K562 (cell line): Measurements from ENCODE around the gene SLC22A6. TPM values are rescaled to one million over a fixed set of nuclear protein-coding genes. Genes with fewer than 3 reads are reported as not detected.

Experiments
- RAD51 ChIP-seq: fragments of 450-650 bp; IDR thresholded peaks from 2 replicates; pipeline ENCODE4 v1.7.1; 2016; ENCODE audit warnings: low read depth, mild to moderate bottlenecking, borderline replicate concordance
- TBL1XR1 ChIP-seq, 2 experiments: IDR thresholded peaks; 2 replicates each; pipeline ENCODE4 v1.6.1; 2012; ENCODE audit warnings: improper control_type of control experiment in 2 of 2, low read length in 2 of 2, mild to moderate bottlenecking in 1 of 2
- TBP ChIP-seq: optimal IDR thresholded peaks from 2 replicates; pipeline ENCODE3; 2011; ENCODE audit warnings: low read depth, low read length, improper control_type of control experiment
- polyA plus RNA-seq, 8 experiments: library from polyadenylated mRNA; depleted of rRNA in 4 of 8; stranded (reverse) in 5 of 8; unstranded in 3 of 8; fragments of >200 nt; fragmentation: Nextera tagmentation in 2 of 8; fragmentation: Illumina TruSeq in 1 of 8; extraction: Ambion mirVana in 2 of 8; extraction: Trizol in 1 of 8; gene quantifications; 2 replicates each; pipeline versions ENCODE4 v1.2.1 to v1.2.3, GENCODE V29; 2011 to 2014; ENCODE audit warnings: inconsistent platforms in 1 of 8, missing spikeins in 1 of 8
- total RNA-seq, 7 experiments: library from RNA; depleted of rRNA in 6 of 7; stranded (reverse); fragments of >200 nt in 6 of 7; fragmentation: Illumina TruSeq in 2 of 7; extraction: Trizol in 2 of 7; gene quantifications; 2 replicates each; pipeline versions ENCODE4 v1.2.1 to v1.2.3, GENCODE V29; 2011 to 2021; ENCODE audit warnings: low replicate concordance in 1 of 7
- TF ChIP-seq, protein P1 (sequence below), 2 experiments: fragments of 250-450 bp in 1 of 2; fragments of 450-650 bp in 1 of 2; sonication (Bioruptor Pico) in 1 of 2; IDR thresholded peaks; 2 replicates each; pipeline versions ENCODE4 v1.6.1 to v1.8.0; 2016 to 2021; ENCODE audit warnings: mild to moderate bottlenecking in 2 of 2, moderate library complexity in 2 of 2, missing compliant biosample characterization in 1 of 2, missing genetic modification characterization in 1 of 2
- TF ChIP-seq, protein P2 (sequence below): fragments of 450-650 bp; formaldehyde crosslinking; IDR thresholded peaks from 2 replicates; pipeline ENCODE4 v1.4.0; 2020; ENCODE audit warnings: mild to moderate bottlenecking, moderate library complexity
- TF ChIP-seq, protein P3 (sequence below): fragments of 450-650 bp; formaldehyde crosslinking; IDR thresholded peaks from 2 replicates; pipeline ENCODE4 v1.4.0; 2022; ENCODE audit warnings: mild to moderate bottlenecking, moderate library complexity

Gene SLC22A6
- total and polyA plus RNA-seq, 9 of the 15 experiments (the other 6 are each of a cell fraction or from before 2014, with no cell fraction given): not detected

DNA sequence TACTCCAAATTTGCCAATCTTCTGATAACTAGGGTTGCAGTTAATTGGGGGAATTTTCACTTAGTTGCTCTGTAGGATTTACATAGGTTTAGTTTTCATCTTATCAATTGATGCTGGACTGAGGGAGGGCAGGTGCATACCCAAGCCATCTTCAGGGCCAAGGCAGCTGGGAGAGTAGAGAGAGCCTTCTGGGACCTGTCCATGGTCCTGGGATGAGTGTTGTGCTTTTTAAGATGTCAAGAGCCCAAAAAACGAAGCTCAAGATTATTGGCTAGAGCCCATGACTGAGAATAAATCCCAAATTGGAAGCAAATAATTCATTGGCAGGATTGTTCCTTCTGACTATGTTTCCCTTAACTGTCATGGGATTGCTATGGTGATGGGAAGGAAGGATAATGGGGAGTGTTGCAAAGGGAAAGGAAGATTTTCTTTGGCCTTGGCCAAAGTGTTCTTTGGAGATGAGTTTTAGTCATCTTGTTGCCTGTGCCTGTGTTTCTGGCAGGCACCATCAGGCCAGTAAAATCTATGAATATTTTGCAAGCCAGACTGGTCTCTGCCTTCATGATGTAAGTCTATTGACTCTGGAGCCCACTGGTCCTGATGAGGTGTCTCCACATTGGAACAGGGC, 4.5 kb downstream of the SLC22A6 start (continued):
- TF ChIP-seq, protein P1, sequence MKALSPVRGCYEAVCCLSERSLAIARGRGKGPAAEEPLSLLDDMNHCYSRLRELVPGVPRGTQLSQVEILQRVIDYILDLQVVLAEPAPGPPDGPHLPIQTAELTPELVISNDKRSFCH (CRISPR knock-in tag; IDR thresholded peaks at IDR 0.05): no peak
- TF ChIP-seq, protein P1 (tag; IDR thresholded peaks at IDR 0.05): no peak
- no peak for TF ChIP-seq TBL1XR1 (IDR thresholded peaks at IDR 0.05; ENCODE audit: low read length in 2 of 2)
- no peak for TF ChIP-seq TBP
- TF ChIP-seq, protein P2, sequence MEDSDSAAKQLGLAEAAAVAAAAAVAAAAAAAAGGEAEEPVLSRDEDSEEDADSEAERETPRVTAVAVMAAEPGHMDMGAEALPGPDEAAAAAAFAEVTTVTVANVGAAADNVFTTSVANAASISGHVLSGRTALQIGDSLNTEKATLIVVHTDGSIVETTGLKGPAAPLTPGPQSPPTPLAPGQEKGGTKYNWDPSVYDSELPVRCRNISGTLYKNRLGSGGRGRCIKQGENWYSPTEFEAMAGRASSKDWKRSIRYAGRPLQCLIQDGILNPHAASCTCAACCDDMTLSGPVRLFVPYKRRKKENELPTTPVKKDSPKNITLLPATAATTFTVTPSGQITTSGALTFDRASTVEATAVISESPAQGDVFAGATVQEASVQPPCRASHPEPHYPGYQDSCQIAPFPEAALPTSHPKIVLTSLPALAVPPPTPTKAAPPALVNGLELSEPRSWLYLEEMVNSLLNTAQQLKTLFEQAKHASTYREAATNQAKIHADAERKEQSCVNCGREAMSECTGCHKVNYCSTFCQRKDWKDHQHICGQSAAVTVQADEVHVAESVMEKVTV (CRISPR knock-in tag): no peak
- no peak for TF ChIP-seq RAD51
- TF ChIP-seq, protein P3, sequence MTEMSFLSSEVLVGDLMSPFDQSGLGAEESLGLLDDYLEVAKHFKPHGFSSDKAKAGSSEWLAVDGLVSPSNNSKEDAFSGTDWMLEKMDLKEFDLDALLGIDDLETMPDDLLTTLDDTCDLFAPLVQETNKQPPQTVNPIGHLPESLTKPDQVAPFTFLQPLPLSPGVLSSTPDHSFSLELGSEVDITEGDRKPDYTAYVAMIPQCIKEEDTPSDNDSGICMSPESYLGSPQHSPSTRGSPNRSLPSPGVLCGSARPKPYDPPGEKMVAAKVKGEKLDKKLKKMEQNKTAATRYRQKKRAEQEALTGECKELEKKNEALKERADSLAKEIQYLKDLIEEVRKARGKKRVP (CRISPR knock-in tag): no peak
- TF ChIP-seq, all 486 proteins: peak for 6
